Heart left ventricle (tissue), 13 donors: ENCODE measurements around the gene PLCG2.

Source experiments
- CTCF ChIP-seq, 12 donors: fragments of 200-600 bp; sonication (generic) in 4 of 12; IDR thresholded peaks; one replicate each; pipeline versions ENCODE4 v1.5.0 to v1.8.0; 2018 to 2022; ENCODE audit warnings: antibody characterized with exemption in 12 of 12, mild to moderate bottlenecking in 5 of 12
- POLR2A ChIP-seq, 2 donors: fragments of 450-650 bp; IDR thresholded peaks; one replicate each; pipeline ENCODE4 v1.6.1; 2017; ENCODE audit warnings: antibody characterized with exemption in 2 of 2, mild to moderate bottlenecking in 2 of 2, moderate library complexity in 2 of 2
- donor health status: ischemic (EF 13 %, LVEDD 7.1; RV severe dilation, severe dysfunction).
- donor health status: DM: no; HTN: yes; CAD: no.
- donor health status: DM: no; HTN: no; CAD: no.
- donor health status: ischemic (EF 25% LVEDD 6.9; RV normal size, moderate dysfunction).
- donor health status: ischemic (EF 25% LVEDD 5.7; RV mildly dilated, moderate dysfunction).
- donor health status: ischemic (EF 35%, LVEDD 5.7; RV mildly dilated, moderate dysfunction).
- donor health status: nonischemic (EF 11% LVEDD 7.7; RV severe dilation, severe dysfunction).
- donor health status: DM: yes; HTN: yes; CAD: no.
- donor health status: PGD.
- donor health status: ischemic (EF 29% LVEDD 5.4; RV normal size, mild dysfunction).
- donor health status: nonischemic (EF 23%, LVEDD 6.1; RV moderate dilation, normal function).

GRCh38 chr16:81910366-81910885, 131.3 kb downstream of the PLCG2 start:
- TF ChIP-seq POLR2A (IDR thresholded peaks at IDR 0.05) = no peak
- no peak for TF ChIP-seq CTCF (IDR thresholded peaks at IDR 0.05)
